ENCODE data around the gene SVIL. TPM values are rescaled to one million over a fixed set of nuclear protein-coding genes. Genes with fewer than 3 reads are reported as not detected.
"Not testable (repeated sequence)": the region's sequence is repeated elsewhere in the genome, so short reads cannot be mapped to it uniquely, and the experiment has no call there.

SVIL gene
- total RNA-seq, 1 experiment from 2014 or later = 15.3 TPM

DNA sequence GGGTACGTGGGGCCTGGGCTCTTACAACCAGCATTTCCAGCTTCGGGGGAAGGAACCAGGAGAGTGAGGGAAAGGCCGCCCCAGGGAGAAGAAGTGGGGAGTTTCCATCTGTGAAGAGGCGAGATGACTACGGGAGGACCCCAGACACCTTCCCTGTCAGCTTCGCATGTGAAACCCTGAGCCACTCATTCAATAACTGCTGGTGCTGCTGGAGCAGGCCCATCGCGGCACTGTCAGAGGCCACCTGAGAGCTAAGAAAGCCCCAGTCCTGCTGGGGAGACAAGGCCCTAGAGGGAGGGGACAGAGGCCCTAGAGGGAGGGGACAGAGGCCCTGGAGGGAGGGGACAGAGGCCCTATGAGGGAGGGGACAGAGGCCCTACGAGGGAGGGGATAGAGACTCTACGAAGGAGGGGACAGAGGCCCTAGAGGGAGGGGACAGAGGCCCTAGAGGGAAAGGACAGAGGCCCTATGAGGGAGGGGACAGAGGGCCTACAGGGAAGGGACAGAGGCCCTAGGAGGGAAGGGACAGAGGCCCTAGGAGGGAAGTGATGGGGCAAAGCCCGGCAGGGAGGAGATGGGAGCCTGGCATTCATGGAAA lies 128.3 kb downstream of the SVIL start:
- DNase-seq = peak; percentile 90
- not testable (repeated sequence) for H3K9me3 Mint-ChIP-seq; H2BK120ac ChIP-seq (ENCODE audit: low read depth, low read length, poor library complexity, severe bottlenecking); H3K23ac ChIP-seq (ENCODE audit: insufficient read length, low read depth, low read length); H2BK5ac ChIP-seq (ENCODE audit: insufficient read length, low read length); H3K23me2 ChIP-seq (ENCODE audit: insufficient read length, low read depth, low read length, poor library complexity, severe bottlenecking); H4K20me1 ChIP-seq (ENCODE audit: control insufficient read depth, insufficient read depth, insufficient read length); H4K5ac ChIP-seq (ENCODE audit: insufficient read length, low read depth, low read length); H3K56ac ChIP-seq (ENCODE audit: insufficient read length, low read depth, low read length); H3K4ac ChIP-seq (ENCODE audit: low read depth, low read length); H3K27ac ChIP-seq (ENCODE audit: insufficient read length, low read depth, low read length); H3K18ac ChIP-seq (ENCODE audit: insufficient read length, low read depth, low read length); H3K4me1 Mint-ChIP-seq; H3K79me2 ChIP-seq (ENCODE audit: insufficient read depth, low read length); H3K9me3 ChIP-seq (ENCODE audit: control insufficient read depth, low read depth, low read length); H3K27me3 ChIP-seq (ENCODE audit: insufficient read depth, low read length); H2AK5ac ChIP-seq (ENCODE audit: insufficient read length, low read length); H4K8ac ChIP-seq (replicated peaks; ENCODE audit: insufficient read length, low read depth, low read length); H2BK20ac ChIP-seq (ENCODE audit: low read depth, low read length, poor library complexity, severe bottlenecking); H3K36me3 Mint-ChIP-seq (ENCODE audit: insufficient read depth in 1 of 3, low read depth in 3 of 3); H2BK12ac ChIP-seq (ENCODE audit: insufficient read length, low read depth, low read length); H3K9ac ChIP-seq (ENCODE audit: extremely low read depth, insufficient read length, low read length); H3K4me2 ChIP-seq (ENCODE audit: insufficient read depth, insufficient read length, low read length); H3K14ac ChIP-seq (ENCODE audit: insufficient read depth, low read length); H3K27me3 Mint-ChIP-seq (ENCODE audit: low read depth); H3K4me3 Mint-ChIP-seq; H3K79me1 ChIP-seq (ENCODE audit: insufficient read depth, low read depth, low read length, poor library complexity, severe bottlenecking); H3T11ph ChIP-seq (ENCODE audit: low read length); H4K91ac ChIP-seq (ENCODE audit: insufficient read length, low read depth, low read length); H2AFZ ChIP-seq (ENCODE audit: low read length); H3K4me1 ChIP-seq (ENCODE audit: insufficient read depth, low read length); H2BK15ac ChIP-seq (ENCODE audit: low read depth, low read length)
- WGBS (ENCODE audit: extremely low coverage, insufficient read length, low lambda C conversion rate) = no CpG with 5 or more reads among the region's 11 CpGs
- 0 out of 7 replicates have a peak overlapping the region, but pooled peaks of 1 of the 3 experiments have one; percentile 23 for H3K27ac Mint-ChIP-seq
